Right lobe of liver (tissue), 6 donors: ENCODE results near the gene CDC14A. TPM values are rescaled to one million over a fixed set of nuclear protein-coding genes. Genes with fewer than 3 reads are reported as not detected.

Source experiments
- ATAC-seq, 4 donors: fragments of 200-7000 bp; cut with Tn5 transposase; one replicate each; pipeline ENCODE4 v1.9.1; 2020; ENCODE audit warnings: mild to moderate bottlenecking in 4 of 4, moderate library complexity in 4 of 4
- DNase-seq, 3 donors: peaks; one replicate each; pipeline ENCODE4 v3.0.0-alpha.2; 2020
- H3K27ac ChIP-seq, 3 donors: fragments of 200-600 bp; one replicate each; pipeline ENCODE4 v1.8.0; 2022
- H3K27me3 ChIP-seq, 2 donors: fragments of 200-600 bp; one replicate each; pipeline ENCODE4 v1.8.0; 2022
- H3K36me3 ChIP-seq, 4 donors: fragments of 200-600 bp; sonication (generic) in 1 of 4; one replicate each; pipeline versions ENCODE4 v1.5.1 to v1.8.0; 2017 to 2022; ENCODE audit warnings: control low read depth in 1 of 4
- H3K4me1 ChIP-seq, 4 donors: fragments of 200-600 bp; sonication (generic) in 1 of 4; one replicate each; pipeline versions ENCODE4 v1.5.1 to v1.8.0; 2017 to 2022; ENCODE audit warnings: control low read depth in 1 of 4
- H3K4me3 ChIP-seq, 3 donors: fragments of 200-600 bp; one replicate each; pipeline ENCODE4 v1.8.0; 2022
- H3K9me3 ChIP-seq, 4 donors: fragments of 200-600 bp; sonication (generic) in 1 of 4; one replicate each; pipeline versions ENCODE4 v1.5.1 to v1.8.0; 2017 to 2022; ENCODE audit warnings: control low read depth in 1 of 4
- POLR2A ChIP-seq: fragments of 450-650 bp; IDR thresholded peaks from one replicate; pipeline ENCODE4 v1.6.1; 2017; ENCODE audit warnings: antibody characterized with exemption, mild to moderate bottlenecking
- WGBS: methylation state at CpG from one replicate; pipeline ENCODE4 v1.1.6; 2018; ENCODE audit warnings: low coverage, low lambda C conversion rate; ENCODE audit not compliant: insufficient coverage; ENCODE audit errors: missing lambda C conversion rate; 5-methylcytosine and 5-hydroxymethylcytosine counted together
- intact Hi-C, 2 donors: fragments of 100-400 bp; cut with DNase I; formaldehyde crosslinking; loops; one replicate each; pipeline versions ENCODE4 v1.11.2 to v1.14.1; 2022
- total RNA-seq, 6 experiments: library from RNA; depleted of rRNA in 2 of 6; stranded (reverse); fragments of >200 nt in 2 of 6; fragmentation: NEBNext Ultra II Directional in 3 of 6; extraction: Animal tissue kit (Norgen Biotek cat#: 25700) in 3 of 6; gene quantifications; one replicate each; pipeline versions ENCODE4 v1.1.0 to v1.2.4, GENCODE V29; 2016 to 2023
- TF ChIP-seq, protein P1 (sequence below), 4 donors: fragments of 200-600 bp in 3 of 4; fragments of 450-650 bp in 1 of 4; IDR thresholded peaks; one replicate each; pipeline versions ENCODE4 v1.5.1 to v1.8.0; 2016 to 2022; ENCODE audit warnings: antibody characterized with exemption in 4 of 4, mild to moderate bottlenecking in 2 of 4
- donor health status: DM: no; HTN: yes; CAD: no.
- donor health status: DM: no; HTN: no; CAD: no.
- donor health status: DM: no; HTN: no; CAD: no.
- donor health status: DM: no; HTN: yes; CAD: no.
- donor health status: DM: no; HTN: yes; CAD: no.

The CDC14A gene
- total RNA-seq, 6 experiments from 2014 or later: 1.1 to 3.3 (median 1.6) TPM

DNA sequence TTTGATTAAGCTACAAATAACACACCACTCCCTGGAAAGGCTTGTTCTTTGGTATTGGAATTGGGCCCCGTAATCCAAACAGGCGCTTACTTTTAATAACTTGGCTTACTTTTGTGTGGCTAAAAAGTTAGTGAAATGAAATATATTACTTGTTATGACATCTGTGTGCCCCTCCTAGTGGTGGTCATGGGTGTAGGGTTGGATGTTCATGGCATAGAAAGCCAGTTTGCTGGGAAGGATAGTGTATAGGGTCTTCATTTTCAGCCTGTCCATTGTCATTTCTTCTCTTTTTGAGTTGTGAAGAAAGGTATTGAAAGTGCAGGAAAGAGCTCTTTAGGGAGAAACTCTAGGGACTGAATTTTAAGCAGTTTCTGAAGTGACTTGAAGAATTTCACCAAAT, 5.9 kb downstream of the CDC14A start:
- intact Hi-C loops: no loop called here
- Histone ChIP-seq H3K27ac (no peak overlapping the region), H3K4me1 (peaks cover 0 to 6% (median 0%) of the 10 kb centered on the region in 4 donors), H3K36me3 (no peaks in the 10 kb centered on the region), H3K9me3 (no peaks in the 10 kb centered on the region), H3K4me3 (no peak overlapping the region), H3K27me3 (no peaks in the 10 kb centered on the region)
- 62% methylated on average over 2 of the region's 2 CpGs for WGBS
- ATAC-seq: peak in 2 of 4 donors; percentile 46 to 55
- TF ChIP-seq, protein P1, sequence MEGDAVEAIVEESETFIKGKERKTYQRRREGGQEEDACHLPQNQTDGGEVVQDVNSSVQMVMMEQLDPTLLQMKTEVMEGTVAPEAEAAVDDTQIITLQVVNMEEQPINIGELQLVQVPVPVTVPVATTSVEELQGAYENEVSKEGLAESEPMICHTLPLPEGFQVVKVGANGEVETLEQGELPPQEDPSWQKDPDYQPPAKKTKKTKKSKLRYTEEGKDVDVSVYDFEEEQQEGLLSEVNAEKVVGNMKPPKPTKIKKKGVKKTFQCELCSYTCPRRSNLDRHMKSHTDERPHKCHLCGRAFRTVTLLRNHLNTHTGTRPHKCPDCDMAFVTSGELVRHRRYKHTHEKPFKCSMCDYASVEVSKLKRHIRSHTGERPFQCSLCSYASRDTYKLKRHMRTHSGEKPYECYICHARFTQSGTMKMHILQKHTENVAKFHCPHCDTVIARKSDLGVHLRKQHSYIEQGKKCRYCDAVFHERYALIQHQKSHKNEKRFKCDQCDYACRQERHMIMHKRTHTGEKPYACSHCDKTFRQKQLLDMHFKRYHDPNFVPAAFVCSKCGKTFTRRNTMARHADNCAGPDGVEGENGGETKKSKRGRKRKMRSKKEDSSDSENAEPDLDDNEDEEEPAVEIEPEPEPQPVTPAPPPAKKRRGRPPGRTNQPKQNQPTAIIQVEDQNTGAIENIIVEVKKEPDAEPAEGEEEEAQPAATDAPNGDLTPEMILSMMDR (IDR thresholded peaks at IDR 0.05): peak; percentile 19 to 36 (median 27)
- no peak for TF ChIP-seq POLR2A
- no peak for DNase-seq

DNA sequence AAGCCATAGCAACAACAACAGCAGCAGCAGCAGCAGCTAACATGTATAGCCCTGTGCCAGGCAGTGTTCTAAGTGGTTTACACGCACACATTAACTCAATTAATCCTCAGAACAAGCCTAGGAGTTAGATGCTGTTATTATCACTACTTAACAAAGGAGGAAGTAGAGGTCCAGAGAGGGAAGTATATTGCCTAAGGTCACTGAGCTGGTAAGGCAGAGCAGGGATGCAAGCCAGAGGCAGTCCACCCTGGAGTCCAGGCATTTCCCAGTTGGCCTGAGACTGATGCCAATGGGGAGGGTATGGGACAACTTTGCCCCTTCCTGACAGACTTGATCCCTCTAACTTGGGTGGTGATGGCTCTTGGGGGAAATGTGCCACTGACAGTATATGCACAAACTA, 6.8 kb downstream of the CDC14A start:
- ATAC-seq (peak; percentile 41 to 48 (median 46)), DNase-seq (no peak)
- Histone ChIP-seq H3K27me3 (no peaks in the 10 kb centered on the region), H3K9me3 (no peaks in the 10 kb centered on the region), H3K27ac (no peak overlapping the region), H3K4me3 (no peak overlapping the region), H3K36me3 (no peaks in the 10 kb centered on the region), H3K4me1 (no peaks in the 10 kb centered on the region)
- 15% methylated on average over 1 of the region's 1 CpG for WGBS
- intact Hi-C loops: no loop called here
- TF ChIP-seq POLR2A: no peak
- TF ChIP-seq, protein P1 (IDR thresholded peaks at IDR 0.05): no peak

DNA sequence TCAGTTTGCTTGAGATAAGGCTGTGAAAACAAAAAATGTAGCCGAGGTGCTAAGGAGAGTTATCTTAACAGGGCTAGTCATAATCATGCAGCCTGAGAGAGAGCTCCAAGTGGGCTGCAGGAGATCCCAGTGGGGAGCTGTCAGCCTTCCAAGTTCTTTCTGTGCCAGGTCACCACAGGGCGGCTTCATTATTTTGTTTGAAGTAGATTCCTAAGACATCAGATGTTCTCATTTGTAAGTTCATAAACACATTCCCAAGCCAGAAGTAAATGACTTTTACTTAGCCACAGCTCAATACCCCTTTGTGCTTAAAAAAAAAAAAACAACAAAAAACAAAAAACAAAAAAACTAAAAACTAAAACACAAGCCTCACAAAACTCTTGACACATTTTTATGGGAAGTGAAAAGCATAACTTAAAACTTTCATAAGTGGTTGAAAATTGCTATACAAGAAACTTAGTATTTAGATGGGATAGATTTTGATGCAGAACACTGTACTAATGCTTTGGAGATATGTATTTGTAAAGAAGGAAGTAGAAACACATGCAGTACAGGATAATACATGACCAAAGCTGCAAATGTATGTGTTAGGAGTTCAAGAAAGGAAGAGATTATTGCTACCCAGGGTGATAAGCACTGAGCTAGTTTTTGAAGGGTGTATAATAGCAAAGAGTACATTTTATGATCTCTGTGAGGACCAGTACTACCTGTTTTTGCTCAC, 8.6 kb downstream of the CDC14A start:
- ATAC-seq (no peak), DNase-seq (no peak)
- 51% methylated on average over 2 of the region's 2 CpGs for WGBS
- intact Hi-C loops: no loop called here
- Histone ChIP-seq H3K27ac (no peak overlapping the region), H3K4me3 (no peak overlapping the region), H3K36me3 (no peaks in the 10 kb centered on the region), H3K4me1 (no peaks in the 10 kb centered on the region), H3K27me3 (no peaks in the 10 kb centered on the region), H3K9me3 (no peaks in the 10 kb centered on the region)
- TF ChIP-seq POLR2A: no peak
- TF ChIP-seq, protein P1 (IDR thresholded peaks at IDR 0.05): no peak

DNA sequence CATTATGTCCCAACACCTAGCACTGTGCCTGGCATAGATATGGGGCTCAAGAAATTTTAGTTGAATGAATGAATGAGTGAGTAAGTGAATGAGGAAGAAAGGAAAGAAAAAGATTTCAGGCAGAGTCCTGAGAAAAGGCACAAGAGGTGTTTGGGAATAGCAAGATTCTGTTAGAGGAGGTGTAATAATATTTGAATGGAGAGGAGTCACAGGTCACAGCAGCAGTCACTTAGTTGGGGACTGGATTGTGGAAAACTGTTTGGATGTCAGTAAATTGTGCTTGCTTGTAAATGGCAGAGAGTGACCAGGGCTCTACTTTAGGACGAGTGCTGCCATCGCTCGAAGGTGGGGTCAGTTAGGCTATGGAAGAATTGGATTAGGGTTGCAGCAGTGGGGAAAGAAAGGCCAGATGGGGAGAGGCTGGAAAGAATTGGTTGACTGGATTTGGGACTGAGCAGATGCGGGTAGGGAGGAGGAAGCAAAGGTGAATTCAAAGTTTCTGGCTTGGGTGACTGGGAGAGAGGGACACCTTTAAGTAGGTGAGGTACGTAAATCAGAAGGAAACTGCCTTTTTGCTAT, 9.3 kb downstream of the CDC14A start:
- no peaks in the 10 kb centered on the region for H3K36me3 ChIP-seq
- WGBS: 92% methylated on average over 5 of the region's 5 CpGs
- H3K4me3 ChIP-seq: no peak overlapping the region
- no peak for DNase-seq
- H3K27ac ChIP-seq: no peak overlapping the region
- no peak for ATAC-seq
- intact Hi-C loops: no loop called here
- H3K4me1 ChIP-seq: no peaks in the 10 kb centered on the region
- no peaks in the 10 kb centered on the region for H3K9me3 ChIP-seq
- H3K27me3 ChIP-seq: no peaks in the 10 kb centered on the region
- TF ChIP-seq, protein P1 (IDR thresholded peaks at IDR 0.05): no peak
- no peak for TF ChIP-seq POLR2A
